OCI-LY7 (cell line): ENCODE results near the gene SMIM35. TPM values are rescaled to one million over a fixed set of nuclear protein-coding genes. Genes with fewer than 3 reads are reported as not detected.

Source experiments
- BruUV-seq: library from RNA; stranded (reverse); fragments of 400-500 nt; replicated peaks from 2 replicates; lab custom pipeline; 2021; lab: Mats Ljungman, UMichigan
- CTCF ChIA-PET: fragments of 300-600 bp; sonication (Branson Sonifier 250); formaldehyde crosslinking; loops from one replicate; lab custom pipeline; 2022; ENCODE audit warnings: antibody characterized with exemption; ENCODE audit not compliant: unreplicated experiment; lab: Charles Lee
- POLR2A ChIA-PET: fragments of 300-600 bp; sonication (Branson Sonifier 250); formaldehyde crosslinking; loops from one replicate; lab custom pipeline; 2022; ENCODE audit warnings: antibody characterized with exemption; lab: Charles Lee
- DNase-seq: peaks from one replicate; pipeline ENCODE4 v3.0.0-alpha.2; 2015; ENCODE audit warnings: low spot score
- H2AFZ ChIP-seq: fragments of 200-600 bp; sonication (generic), shearing (Covaris generic); 2 replicates; pipeline ENCODE4 v1.6.1; 2014; ENCODE audit warnings: mild to moderate bottlenecking, antibody characterized with exemption, low read length, moderate library complexity
- H3K27ac ChIP-seq: fragments of 200-600 bp; sonication (generic); 2 replicates; pipeline ENCODE4 v1.5.1; 2014; ENCODE audit warnings: mixed run types, low read depth, mild to moderate bottlenecking, moderate library complexity, low read length, inconsistent platforms; ENCODE audit not compliant: poor library complexity, severe bottlenecking
- H3K36me3 ChIP-seq: fragments of 200-600 bp; sonication (generic); 2 replicates; pipeline ENCODE4 v1.6.1; 2014; ENCODE audit warnings: mild to moderate bottlenecking, antibody characterized with exemption, low read length, moderate library complexity, mixed read lengths; ENCODE audit not compliant: insufficient read depth
- H3K4me1 ChIP-seq: fragments of 200-600 bp; sonication (generic); 2 replicates; pipeline ENCODE4 v1.5.1; 2014; ENCODE audit warnings: mild to moderate bottlenecking, low read length; ENCODE audit not compliant: insufficient read depth, poor library complexity, severe bottlenecking
- H3K4me2 ChIP-seq: fragments of 200-600 bp; sonication (generic); 2 replicates; pipeline ENCODE4 v1.6.1; 2014; ENCODE audit warnings: mild to moderate bottlenecking, low read length
- H3K4me3 ChIP-seq: fragments of 200-600 bp; sonication (generic); 2 replicates; pipeline ENCODE4 v1.5.1; 2014; ENCODE audit warnings: mild to moderate bottlenecking, low read depth, low read length; ENCODE audit not compliant: poor library complexity, severe bottlenecking
- H3K79me2 ChIP-seq: fragments of 200-600 bp; sonication (generic); 2 replicates; pipeline ENCODE4 v1.6.1; 2016; ENCODE audit warnings: low read depth, mild to moderate bottlenecking, low read length, moderate library complexity, mixed read lengths; ENCODE audit not compliant: insufficient read depth
- H3K9me2 ChIP-seq: fragments of 200-600 bp; sonication (generic); 2 replicates; pipeline ENCODE4 v1.6.1; 2016; ENCODE audit warnings: mild to moderate bottlenecking, low read length, mixed read lengths; ENCODE audit not compliant: insufficient read depth
- H3K9me3 ChIP-seq: fragments of 200-600 bp; sonication (generic); 2 replicates; pipeline ENCODE4 v1.6.1; 2014; ENCODE audit warnings: mild to moderate bottlenecking, mixed run types, low read length, mixed read lengths
- H4K20me1 ChIP-seq: fragments of 200-600 bp; sonication (generic); 2 replicates; pipeline ENCODE4 v1.6.1; 2014; ENCODE audit warnings: mild to moderate bottlenecking, antibody characterized with exemption, low read length, moderate library complexity, mixed read lengths; ENCODE audit not compliant: insufficient read depth
- EZH2phosphoT487 ChIP-seq: fragments of 200-600 bp; sonication (generic); IDR thresholded peaks from 2 replicates; pipeline ENCODE4 v1.6.1; 2018; ENCODE audit warnings: low read depth, borderline replicate concordance, mild to moderate bottlenecking, mixed run types, antibody characterized with exemption, low read length, moderate library complexity, mixed read lengths
- intact Hi-C: fragments of 100-400 bp; cut with micrococcal nuclease; formaldehyde crosslinking; loops from one replicate; pipeline ENCODE4 v1.10.0; 2022; ENCODE audit not compliant: unreplicated experiment
- total RNA-seq, 2 experiments: library from RNA; depleted of rRNA in 1 of 2; stranded (reverse); fragments of >200 nt in 1 of 2; shearing (Covaris generic) in 1 of 2; gene quantifications; 2 replicates each; pipeline ENCODE4 v1.2.3, GENCODE V29; 2014 to 2022
- TF ChIP-seq, protein P1 (sequence below): fragments of 200-600 bp; sonication (generic); conservative IDR thresholded peaks from 2 replicates; pipeline ENCODE4 v1.5.1; 2014; ENCODE audit warnings: mild to moderate bottlenecking, antibody characterized with exemption, low read length, moderate library complexity, mixed read lengths

SMIM35 gene
- total RNA-seq, 2 experiments from 2014 or later, result 0.06 to 0.67 TPM

DNA sequence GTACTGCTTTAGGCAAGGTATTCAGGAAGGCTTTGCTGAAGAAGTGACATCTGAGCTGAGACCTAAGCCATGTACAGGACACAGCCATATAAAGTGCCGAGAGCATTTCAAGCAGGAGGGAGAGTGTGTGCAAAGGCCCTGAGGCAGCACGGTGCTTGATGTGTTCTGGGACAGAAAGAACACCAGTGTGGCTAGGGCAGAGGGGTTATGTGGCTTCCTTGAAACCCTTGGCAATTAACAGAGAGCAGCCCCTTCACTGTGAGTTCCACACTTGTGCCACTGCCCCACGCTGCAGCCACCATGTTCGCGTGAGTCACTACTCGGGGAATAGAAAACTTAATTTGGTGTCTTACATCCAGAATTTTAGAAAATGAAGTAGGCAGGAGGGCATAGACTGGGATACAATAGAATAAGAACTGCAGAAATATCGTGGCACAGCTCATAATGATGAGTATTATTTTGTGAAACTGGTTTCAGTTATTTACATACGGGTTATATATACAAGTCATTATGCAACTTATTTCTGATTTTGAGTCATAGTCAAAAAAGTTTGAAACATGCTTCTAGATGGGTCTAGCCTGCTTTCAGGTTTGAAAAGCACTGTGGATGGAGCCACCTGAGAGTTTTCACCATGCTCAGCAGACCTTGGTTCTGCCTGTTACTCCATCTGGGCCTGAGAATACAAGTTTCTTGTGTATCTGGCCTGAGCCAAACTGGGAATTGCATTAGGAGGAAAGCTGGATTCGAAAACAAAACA, 88.8 kb downstream of the SMIM35 start:
- no peaks in the 10 kb centered on the region for H3K9me3 ChIP-seq
- no peak for DNase-seq
- intact Hi-C loops, result no loop called here
- H4K20me1 ChIP-seq, result no peaks in the 10 kb centered on the region
- no peak overlapping the region for H2AFZ ChIP-seq
- H3K4me2 ChIP-seq, result no peak overlapping the region
- no peak overlapping the region for H3K27ac ChIP-seq
- no TSS peak for BruUV-seq
- no peak overlapping the region for H3K4me3 ChIP-seq
- peaks cover 30% of the 10 kb centered on the region for H3K4me1 ChIP-seq
- H3K9me2 ChIP-seq, result no peaks in the 10 kb centered on the region
- TF ChIP-seq, protein P1, sequence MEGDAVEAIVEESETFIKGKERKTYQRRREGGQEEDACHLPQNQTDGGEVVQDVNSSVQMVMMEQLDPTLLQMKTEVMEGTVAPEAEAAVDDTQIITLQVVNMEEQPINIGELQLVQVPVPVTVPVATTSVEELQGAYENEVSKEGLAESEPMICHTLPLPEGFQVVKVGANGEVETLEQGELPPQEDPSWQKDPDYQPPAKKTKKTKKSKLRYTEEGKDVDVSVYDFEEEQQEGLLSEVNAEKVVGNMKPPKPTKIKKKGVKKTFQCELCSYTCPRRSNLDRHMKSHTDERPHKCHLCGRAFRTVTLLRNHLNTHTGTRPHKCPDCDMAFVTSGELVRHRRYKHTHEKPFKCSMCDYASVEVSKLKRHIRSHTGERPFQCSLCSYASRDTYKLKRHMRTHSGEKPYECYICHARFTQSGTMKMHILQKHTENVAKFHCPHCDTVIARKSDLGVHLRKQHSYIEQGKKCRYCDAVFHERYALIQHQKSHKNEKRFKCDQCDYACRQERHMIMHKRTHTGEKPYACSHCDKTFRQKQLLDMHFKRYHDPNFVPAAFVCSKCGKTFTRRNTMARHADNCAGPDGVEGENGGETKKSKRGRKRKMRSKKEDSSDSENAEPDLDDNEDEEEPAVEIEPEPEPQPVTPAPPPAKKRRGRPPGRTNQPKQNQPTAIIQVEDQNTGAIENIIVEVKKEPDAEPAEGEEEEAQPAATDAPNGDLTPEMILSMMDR, result no peak
- TF ChIP-seq EZH2phosphoT487, result no peak
- H3K79me2 ChIP-seq, result no peaks in the 10 kb centered on the region
- H3K36me3 ChIP-seq, result peaks cover 77% of the 10 kb centered on the region
- ChIA-PET CTCF (no interaction called here), POLR2A (interaction anchor here (0.7 to 2.7 kb wide), 4 partner anchors 8 to 55 kb away, joined by 3 to 15 read pairs (median 9); partner anchors contain the start of gene IL10RA)

DNA sequence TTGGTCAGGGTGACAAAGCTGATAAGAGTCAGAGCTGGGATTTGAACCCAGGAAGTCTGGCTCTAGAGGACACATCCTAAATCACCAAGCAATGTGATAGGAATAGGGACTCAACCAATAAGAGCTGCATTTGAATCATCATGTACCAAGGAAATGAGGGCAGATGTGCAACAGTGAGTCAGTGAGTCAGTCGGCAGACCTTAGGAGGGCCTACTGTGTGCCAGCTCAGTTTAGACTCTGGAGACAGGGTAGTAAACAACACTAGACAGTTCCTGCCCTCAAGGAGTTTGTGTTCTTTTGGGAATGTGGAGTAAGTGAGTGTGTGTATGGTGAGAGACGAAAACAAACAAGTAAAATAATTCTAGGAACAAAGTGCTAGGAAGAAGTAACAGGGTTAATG, 89.4 kb downstream of the SMIM35 start:
- intact Hi-C loops, result no loop called here
- no peak overlapping the region for H3K4me2 ChIP-seq
- BruUV-seq, result no TSS peak
- peaks cover 82% of the 10 kb centered on the region for H3K36me3 ChIP-seq
- no peaks in the 10 kb centered on the region for H3K9me2 ChIP-seq
- no peaks in the 10 kb centered on the region for H3K79me2 ChIP-seq
- no peak overlapping the region for H3K27ac ChIP-seq
- no peak overlapping the region for H2AFZ ChIP-seq
- POLR2A ChIA-PET, result interaction anchor here (1.1 to 2.7 kb wide), 3 partner anchors 9 to 11 kb away, joined by 4 to 15 read pairs (median 14); partner anchors contain the start of gene IL10RA
- DNase-seq, result no peak
- H4K20me1 ChIP-seq, result no peaks in the 10 kb centered on the region
- no peaks in the 10 kb centered on the region for H3K9me3 ChIP-seq
- CTCF ChIA-PET, result no interaction called here
- H3K4me3 ChIP-seq, result no peak overlapping the region
- H3K4me1 ChIP-seq, result peaks cover 30% of the 10 kb centered on the region
- no peak for TF ChIP-seq EZH2phosphoT487
- TF ChIP-seq, protein P1, result no peak

DNA sequence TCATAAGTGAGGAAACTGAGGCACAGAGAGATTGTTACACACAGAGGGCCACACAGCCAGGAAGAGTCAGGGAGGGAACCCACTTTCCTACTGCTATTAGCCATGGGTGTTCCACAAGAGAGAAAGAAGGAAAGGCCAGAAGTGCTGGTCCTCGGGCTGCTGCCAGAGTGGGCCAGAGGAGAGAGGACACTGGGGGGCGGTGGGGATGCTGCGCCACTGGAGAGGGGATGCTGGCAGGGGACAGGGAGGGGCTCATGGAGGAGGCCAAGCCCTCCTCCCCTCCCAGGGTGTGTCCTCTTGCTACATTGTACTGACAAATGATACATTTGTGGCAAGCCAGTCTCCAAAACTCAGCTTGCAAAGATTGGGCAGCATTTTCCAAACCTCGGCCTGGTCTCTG, 90.7 kb downstream of the SMIM35 start:
- BruUV-seq, result no TSS peak
- Histone ChIP-seq H3K9me3 (no peaks in the 10 kb centered on the region), H3K4me2 (no peak overlapping the region), H3K27ac (no peak overlapping the region), H4K20me1 (no peaks in the 10 kb centered on the region), H3K4me3 (no peak overlapping the region), H3K36me3 (peaks cover 96% of the 10 kb centered on the region), H3K4me1 (peaks cover 32% of the 10 kb centered on the region), H3K9me2 (no peaks in the 10 kb centered on the region), H3K79me2 (no peaks in the 10 kb centered on the region), H2AFZ (no peak overlapping the region)
- CTCF ChIA-PET, result interaction anchor here (1.2 kb wide), 1 partner anchor 9 kb away, joined by 4 read pairs; no protein-coding TSS in a partner anchor
- POLR2A ChIA-PET, result interaction anchor here (0.6 to 2.7 kb wide), 3 partner anchors 8 to 43 kb away, joined by 3 to 15 read pairs (median 14); no protein-coding TSS in a partner anchor
- no peak for DNase-seq
- TF ChIP-seq EZH2phosphoT487, result no peak
- TF ChIP-seq, protein P1, result no peak
- intact Hi-C loops, result no loop called here
